Transverse colon (tissue), 4 donors: ENCODE measurements around the gene ABCD4. TPM values are rescaled to one million over a fixed set of nuclear protein-coding genes. Genes with fewer than 3 reads are reported as not detected.
"Not testable (repeated sequence)": the region's sequence is repeated elsewhere in the genome, so short reads cannot be mapped to it uniquely, and the experiment has no call there.

Experiments used
- DNase-seq: peaks from one replicate; pipeline ENCODE4 v3.0.0-alpha.2; 2019
- H3K27ac ChIP-seq, 4 donors: fragments of 200-600 bp; sonication (generic); 2 replicates each; pipeline ENCODE4 v1.5.1; 2016 to 2018; ENCODE audit warnings: inconsistent platforms in 4 of 4
- H3K27me3 ChIP-seq: fragments of 200-600 bp; sonication (generic); 2 replicates; pipeline ENCODE4 v1.5.1; 2017; ENCODE audit warnings: inconsistent platforms
- H3K36me3 ChIP-seq, 4 donors: fragments of 200-600 bp; sonication (generic); 2 replicates each; pipeline ENCODE4 v1.5.1; 2017 to 2019; ENCODE audit warnings: inconsistent platforms in 4 of 4
- H3K4me1 ChIP-seq, 4 donors: fragments of 200-600 bp; sonication (generic); 2 replicates each; pipeline ENCODE4 v1.5.1; 2017 to 2020; ENCODE audit warnings: inconsistent platforms in 4 of 4
- H3K4me3 ChIP-seq, 4 donors: fragments of 200-600 bp; sonication (generic); 1 replicate in 1 of 4; 2 replicates in 3 of 4; pipeline versions ENCODE4 v1.5.1 to v1.6.1; 2017 to 2019; ENCODE audit warnings: inconsistent platforms in 4 of 4
- H3K9me3 ChIP-seq, 2 donors: fragments of 200-600 bp; sonication (generic); 2 replicates each; pipeline ENCODE4 v1.5.1; 2017 to 2019; ENCODE audit warnings: inconsistent platforms in 2 of 2
- CTCF ChIP-seq, 5 experiments: fragments of 200-600 bp in 3 of 5; fragments of 450-650 bp in 2 of 5; sonication (generic) in 3 of 5; IDR thresholded peaks; 1 replicate in 2 of 5; 2 replicates in 3 of 5; pipeline ENCODE4 v1.5.1; 2016 to 2017; ENCODE audit warnings: antibody characterized with exemption in 5 of 5, inconsistent platforms in 3 of 5, mild to moderate bottlenecking in 2 of 5, moderate library complexity in 1 of 5
- EP300 ChIP-seq: sonication (generic); formaldehyde crosslinking; IDR thresholded peaks from one replicate; pipeline ENCODE4 v1.6.1; 2017; ENCODE audit warnings: antibody characterized with exemption, low read depth
- POLR2A ChIP-seq: fragments of 450-650 bp; IDR thresholded peaks from one replicate; pipeline ENCODE4 v1.6.1; 2016; ENCODE audit warnings: antibody characterized with exemption, mild to moderate bottlenecking, moderate library complexity
- POLR2AphosphoS5 ChIP-seq, 3 donors: sonication (generic); formaldehyde crosslinking; IDR thresholded peaks; one replicate each; pipeline ENCODE4 v1.6.1; 2016; ENCODE audit warnings: antibody characterized with exemption in 3 of 3
- WGBS, 2 donors: methylation state at CpG; one replicate each; pipeline ENCODE4 v1.1.5; 2018; ENCODE audit warnings: low coverage in 1 of 2; 5-methylcytosine and 5-hydroxymethylcytosine counted together
- in situ Hi-C, 4 donors: fragments of 200-750 bp; cut with MboI; loops; one replicate each; pipeline versions ENCODE4 v1.15.0 to v1.15.1; 2017; ENCODE audit warnings: low sequenced_read_pairs in 3 of 4, low pct_ligation_motif_present in 1 of 4, low pct_unique_long_range_greater_than_20kb in 1 of 4
- intact Hi-C: fragments of 100-400 bp; cut with DNase I; formaldehyde crosslinking; loops from one replicate; pipeline ENCODE4 v1.15.1; 2023; ENCODE audit warnings: low total_unique reads
- total RNA-seq, 4 donors: library from RNA; depleted of rRNA; stranded (reverse); fragments of >200 nt; gene quantifications; one replicate each; pipeline ENCODE4 v1.1.0, GENCODE V29; 2016

The ABCD4 gene
- total RNA-seq, 4 donors from 2014 or later = 51.6 to 107 (median 73.1) TPM

- intact Hi-C loops = no loop called here
- peaks cover 0 to 16% (median 3%) of the 10 kb centered on the region in 4 donors for H3K36me3 ChIP-seq
- TF ChIP-seq CTCF (IDR thresholded peaks at IDR 0.05) = no peak
- no peak for TF ChIP-seq EP300
- no peak for TF ChIP-seq POLR2AphosphoS5 (IDR thresholded peaks at IDR 0.05)
- no peak for TF ChIP-seq POLR2A
- no peaks in the 10 kb centered on the region for H3K4me1 ChIP-seq
- H3K27ac ChIP-seq = no peak overlapping the region
- 95% methylated on average over 2 of the region's 2 CpGs; no CpG with 5 or more reads in 1 of the 2 donors for WGBS, 2 donors
- in situ Hi-C loops = no loop called here
- DNase-seq = no peak
- no peak overlapping the region for H3K4me3 ChIP-seq
- H3K9me3 ChIP-seq = no peaks in the 10 kb centered on the region
- H3K27me3 ChIP-seq = no peaks in the 10 kb centered on the region
Observed at GRCh38 chr14:74281069-74281468, 21.7 kb downstream of the ABCD4 start.

- in situ Hi-C loops (no loop called here), intact Hi-C loops (no loop called here)
- Histone ChIP-seq H3K27ac (no peak overlapping the region), H3K36me3 (no peaks in the 10 kb centered on the region), H3K4me1 (no peaks in the 10 kb centered on the region), H3K4me3 (no peak overlapping the region), H3K9me3 (no peaks in the 10 kb centered on the region), H3K27me3 (no peaks in the 10 kb centered on the region)
- 83% methylated on average over 2 of the region's 2 CpGs; no CpG with 5 or more reads in 1 of the 2 donors for WGBS, 2 donors
- no peak for TF ChIP-seq POLR2A
- TF ChIP-seq POLR2AphosphoS5 (IDR thresholded peaks at IDR 0.05) = no peak
- no peak for TF ChIP-seq CTCF (IDR thresholded peaks at IDR 0.05)
- TF ChIP-seq EP300 = no peak
- DNase-seq = no peak
Observed at GRCh38 chr14:74278080-74278479, 24.7 kb downstream of the ABCD4 start.

GRCh38 chr14:74275241-74275841 lies 27.4 kb downstream of the ABCD4 start:
- no peaks in the 10 kb centered on the region for H3K9me3 ChIP-seq
- WGBS, 2 donors = 72% methylated on average over 6 of the region's 6 CpGs; no CpG with 5 or more reads in 1 of the 2 donors
- peaks cover 11% of the 10 kb centered on the region for H3K27me3 ChIP-seq
- in situ Hi-C loops = no loop called here
- DNase-seq = no peak
- TF ChIP-seq EP300 (no peak), POLR2AphosphoS5 (IDR thresholded peaks at IDR 0.05) (no peak), POLR2A (no peak), CTCF (IDR thresholded peaks at IDR 0.05) (no peak)
- H3K4me3 ChIP-seq = no peak overlapping the region
- no peaks in the 10 kb centered on the region for H3K36me3 ChIP-seq
- intact Hi-C loops = no loop called here
- no peak overlapping the region for H3K27ac ChIP-seq
- no peaks in the 10 kb centered on the region for H3K4me1 ChIP-seq

GRCh38 chr14:74271365-74271764 lies 31.4 kb downstream of the ABCD4 start:
- 88 to 90% methylated on average over 1 of the region's 1 CpG for WGBS, 2 donors
- H3K9me3 ChIP-seq = no peaks in the 10 kb centered on the region
- H3K4me1 ChIP-seq = no peaks in the 10 kb centered on the region
- DNase-seq = no peak
- TF ChIP-seq EP300 = no peak
- no peak for TF ChIP-seq CTCF (IDR thresholded peaks at IDR 0.05)
- TF ChIP-seq POLR2AphosphoS5 (IDR thresholded peaks at IDR 0.05) = no peak
- TF ChIP-seq POLR2A = no peak
- H3K36me3 ChIP-seq = no peaks in the 10 kb centered on the region
- H3K4me3 ChIP-seq = no peak overlapping the region
- H3K27me3 ChIP-seq = peaks cover 11% of the 10 kb centered on the region
- H3K27ac ChIP-seq = no peak overlapping the region
- in situ Hi-C loops = no loop called here
- intact Hi-C loops = no loop called here

GRCh38 chr14:74270382-74271177 lies 32.2 kb downstream of the ABCD4 start:
- H3K9me3 ChIP-seq, H3K4me1 ChIP-seq, in situ Hi-C loops, intact Hi-C loops, H3K4me3 ChIP-seq, H3K27ac ChIP-seq, DNase-seq, H3K36me3 ChIP-seq: not testable (repeated sequence)
- H3K27me3 ChIP-seq = peaks cover 11% of the 10 kb centered on the region
- WGBS, 2 donors = 53 to 57% methylated on average over 12 to 14 of the region's 14 CpGs
